ENCODE data around the gene CDIP1. TPM values are rescaled to one million over a fixed set of nuclear protein-coding genes. Genes with fewer than 3 reads are reported as not detected.

Gene CDIP1
- total RNA-seq, 1 experiment from 2014 or later: 49.7 TPM

DNA sequence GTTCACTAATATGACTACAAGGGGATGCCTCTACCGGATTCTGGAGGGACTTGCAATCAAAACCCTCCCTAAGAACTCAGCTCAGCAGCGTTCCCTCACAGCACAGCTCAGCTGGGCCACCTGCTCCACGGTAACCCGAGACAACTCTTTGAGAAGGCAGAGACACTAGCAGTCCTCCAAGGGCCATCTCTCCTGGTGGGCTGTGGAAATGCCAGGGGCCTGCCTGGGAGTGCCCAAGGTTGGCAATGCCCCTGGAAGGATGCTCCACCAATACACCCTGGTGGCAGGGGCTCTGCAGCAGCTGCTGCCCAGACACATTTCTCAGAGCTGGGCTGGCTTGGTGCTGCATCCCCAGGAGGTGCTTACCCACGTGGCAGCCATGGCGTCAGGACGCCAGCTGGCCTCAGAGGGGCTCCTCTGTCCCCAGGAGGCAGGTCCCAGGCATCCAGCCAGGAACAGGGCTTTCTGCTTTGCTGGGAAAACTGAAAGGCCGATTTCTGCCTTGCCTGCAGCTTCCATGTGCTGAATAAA, 16.5 kb downstream of the CDIP1 start:
- H3K36me3 Mint-ChIP-seq (ENCODE audit: insufficient read depth in 1 of 3, low read depth in 3 of 3): peaks cover 0 to 7% (median 0%) of the 10 kb centered on the region in 3 experiments; a peak in 3 of 7 replicates
- no peak overlapping the region for H2AK5ac ChIP-seq (ENCODE audit: insufficient read length, low read length)
- no peak overlapping the region for H4K5ac ChIP-seq (ENCODE audit: insufficient read length, low read depth, low read length)
- no peaks in the 10 kb centered on the region for H3K9me3 Mint-ChIP-seq
- H4K8ac ChIP-seq (replicated peaks; ENCODE audit: insufficient read length, low read depth, low read length): no peak overlapping the region
- H3K9ac ChIP-seq (ENCODE audit: extremely low read depth, insufficient read length, low read length): no peak overlapping the region
- H3K9me3 ChIP-seq (ENCODE audit: control insufficient read depth, low read depth, low read length): no peaks in the 10 kb centered on the region
- no peak overlapping the region for H3K14ac ChIP-seq (ENCODE audit: insufficient read depth, low read length)
- no peak overlapping the region for H2BK120ac ChIP-seq (ENCODE audit: low read depth, low read length, poor library complexity, severe bottlenecking)
- peaks cover 39 to 61% of the 10 kb centered on the region in 2 experiments for H3K4me1 Mint-ChIP-seq
- no peak overlapping the region for H3T11ph ChIP-seq (ENCODE audit: low read length)
- H2BK12ac ChIP-seq (ENCODE audit: insufficient read length, low read depth, low read length): no peak overlapping the region
- H4K91ac ChIP-seq (ENCODE audit: insufficient read length, low read depth, low read length): no peak overlapping the region
- H3K27me3 ChIP-seq (ENCODE audit: insufficient read depth, low read length): no peaks in the 10 kb centered on the region
- H3K27ac Mint-ChIP-seq: peak overlapping the region in 2 of 3 experiments; percentile 79 to 88; a peak in 4 of 7 replicates
- no CpG with 5 or more reads among the region's 8 CpGs for whole genome bisulfite sequencing (ENCODE audit: extremely low coverage, insufficient read length, low lambda C conversion rate)
- no peak overlapping the region for H3K18ac ChIP-seq (ENCODE audit: insufficient read length, low read depth, low read length)
- H2BK5ac ChIP-seq (ENCODE audit: insufficient read length, low read length): no peak overlapping the region
- no peak overlapping the region for H2BK15ac ChIP-seq (ENCODE audit: low read depth, low read length)
- H3K79me2 ChIP-seq (ENCODE audit: insufficient read depth, low read length): 0 out of 2 replicates have a peak, but pooled peaks cover 2% of the 10 kb centered on the region
- no peak overlapping the region for H3K4ac ChIP-seq (ENCODE audit: low read depth, low read length)
- no peak overlapping the region for H3K4me2 ChIP-seq (ENCODE audit: insufficient read depth, insufficient read length, low read length)
- no peak overlapping the region for H2AFZ ChIP-seq (ENCODE audit: low read length)
- DNase-seq: peak; percentile 49
- no peak overlapping the region for H2BK20ac ChIP-seq (ENCODE audit: low read depth, low read length, poor library complexity, severe bottlenecking)
- H3K23ac ChIP-seq (ENCODE audit: insufficient read length, low read depth, low read length): no peak overlapping the region
- H4K20me1 ChIP-seq (ENCODE audit: control insufficient read depth, insufficient read depth, insufficient read length): no peaks in the 10 kb centered on the region
- no peak overlapping the region for H3K27ac ChIP-seq (ENCODE audit: insufficient read length, low read depth, low read length)
- H3K4me3 Mint-ChIP-seq: no peak overlapping the region
- no peaks in the 10 kb centered on the region for H3K23me2 ChIP-seq (ENCODE audit: insufficient read length, low read depth, low read length, poor library complexity, severe bottlenecking)
- no peak overlapping the region for H3K56ac ChIP-seq (ENCODE audit: insufficient read length, low read depth, low read length)
- 0 out of 2 replicates have a peak, but pooled peaks cover 3% of the 10 kb centered on the region for H3K4me1 ChIP-seq (ENCODE audit: insufficient read depth, low read length)
- no peaks in the 10 kb centered on the region for H3K79me1 ChIP-seq (ENCODE audit: insufficient read depth, low read depth, low read length, poor library complexity, severe bottlenecking)
- TF ChIP-seq, protein P1, sequence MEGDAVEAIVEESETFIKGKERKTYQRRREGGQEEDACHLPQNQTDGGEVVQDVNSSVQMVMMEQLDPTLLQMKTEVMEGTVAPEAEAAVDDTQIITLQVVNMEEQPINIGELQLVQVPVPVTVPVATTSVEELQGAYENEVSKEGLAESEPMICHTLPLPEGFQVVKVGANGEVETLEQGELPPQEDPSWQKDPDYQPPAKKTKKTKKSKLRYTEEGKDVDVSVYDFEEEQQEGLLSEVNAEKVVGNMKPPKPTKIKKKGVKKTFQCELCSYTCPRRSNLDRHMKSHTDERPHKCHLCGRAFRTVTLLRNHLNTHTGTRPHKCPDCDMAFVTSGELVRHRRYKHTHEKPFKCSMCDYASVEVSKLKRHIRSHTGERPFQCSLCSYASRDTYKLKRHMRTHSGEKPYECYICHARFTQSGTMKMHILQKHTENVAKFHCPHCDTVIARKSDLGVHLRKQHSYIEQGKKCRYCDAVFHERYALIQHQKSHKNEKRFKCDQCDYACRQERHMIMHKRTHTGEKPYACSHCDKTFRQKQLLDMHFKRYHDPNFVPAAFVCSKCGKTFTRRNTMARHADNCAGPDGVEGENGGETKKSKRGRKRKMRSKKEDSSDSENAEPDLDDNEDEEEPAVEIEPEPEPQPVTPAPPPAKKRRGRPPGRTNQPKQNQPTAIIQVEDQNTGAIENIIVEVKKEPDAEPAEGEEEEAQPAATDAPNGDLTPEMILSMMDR (conservative IDR thresholded peaks at IDR 0.05): no peak
- peaks cover 2% of the 10 kb centered on the region; the same call in 1 of the 2 replicates for H3K27me3 Mint-ChIP-seq (ENCODE audit: low read depth)
